GM23248 (cell line): Measurements from ENCODE around the gene POP7. TPM values are rescaled to one million over a fixed set of nuclear protein-coding genes. Genes with fewer than 3 reads are reported as not detected.
"Not testable (repeated sequence)": the region's sequence is repeated elsewhere in the genome, so short reads cannot be mapped to it uniquely, and the experiment has no call there.

Experiments
- DNase-seq: peaks from one replicate; pipeline ENCODE4 v3.0.0-alpha.2; 2015
- H2AFZ ChIP-seq: fragments of 200-600 bp; sonication (generic); 2 replicates; pipeline ENCODE4 v1.6.1; 2016; ENCODE audit warnings: antibody characterized with exemption
- H3F3A ChIP-seq: fragments of 200-600 bp; sonication (generic); 2 replicates; pipeline ENCODE4 v1.6.1; 2016; ENCODE audit warnings: mild to moderate bottlenecking, antibody characterized with exemption, mixed run types; ENCODE audit not compliant: insufficient read depth
- H3K27ac ChIP-seq: fragments of 200-600 bp; sonication (generic); 2 replicates; pipeline ENCODE4 v1.5.1; 2016; ENCODE audit warnings: mild to moderate bottlenecking
- H3K27me3 ChIP-seq: fragments of 200-600 bp; sonication (generic); replicated peaks from 2 replicates; pipeline ENCODE4 v1.6.1; 2016; ENCODE audit warnings: mild to moderate bottlenecking; ENCODE audit not compliant: insufficient read depth
- H3K36me3 ChIP-seq: fragments of 200-600 bp; sonication (generic); 2 replicates; pipeline ENCODE4 v1.6.1; 2016; ENCODE audit warnings: low read depth, mild to moderate bottlenecking
- H3K4me1 ChIP-seq: fragments of 200-600 bp; sonication (generic); 2 replicates; pipeline ENCODE4 v1.6.1; 2016; ENCODE audit warnings: mild to moderate bottlenecking; ENCODE audit not compliant: insufficient read depth
- H3K4me2 ChIP-seq: fragments of 200-600 bp; sonication (generic); one replicate; pipeline ENCODE4 v1.6.1; 2016; ENCODE audit warnings: mild to moderate bottlenecking; ENCODE audit not compliant: unreplicated experiment
- H3K4me3 ChIP-seq: fragments of 200-600 bp; sonication (generic); 2 replicates; pipeline ENCODE4 v1.5.1; 2016; ENCODE audit warnings: mild to moderate bottlenecking
- H3K79me2 ChIP-seq: fragments of 200-600 bp; sonication (generic); 2 replicates; pipeline ENCODE4 v1.6.1; 2016; ENCODE audit warnings: mild to moderate bottlenecking; ENCODE audit not compliant: insufficient read depth
- H3K9ac ChIP-seq: fragments of 200-600 bp; sonication (generic); 2 replicates; pipeline ENCODE4 v1.6.1; 2016; ENCODE audit warnings: mild to moderate bottlenecking
- H3K9me2 ChIP-seq: fragments of 200-600 bp; sonication (generic); 2 replicates; pipeline ENCODE4 v1.6.1; 2016; ENCODE audit warnings: mixed run types, mild to moderate bottlenecking, moderate library complexity; ENCODE audit not compliant: insufficient read depth
- H3K9me3 ChIP-seq: fragments of 200-600 bp; sonication (generic); one replicate; pipeline ENCODE4 v1.6.1; 2017; ENCODE audit warnings: low read depth
- H4K20me1 ChIP-seq: fragments of 200-600 bp; sonication (generic); 2 replicates; pipeline ENCODE4 v1.6.0; 2016; ENCODE audit not compliant: insufficient read depth
- EZH2 ChIP-seq: fragments of 200-600 bp; sonication (generic); IDR thresholded peaks from 2 replicates; pipeline ENCODE4 v1.6.1; 2018; ENCODE audit warnings: antibody characterized with exemption, mild to moderate bottlenecking; ENCODE audit not compliant: insufficient read depth, poor library complexity, severe bottlenecking
- EZH2phosphoT487 ChIP-seq: fragments of 200-600 bp; sonication (generic); IDR thresholded peaks from 2 replicates; pipeline ENCODE4 v1.6.1; 2018; ENCODE audit warnings: antibody characterized with exemption, moderate library complexity, mild to moderate bottlenecking, low read depth; ENCODE audit not compliant: insufficient read depth
- WGBS, 2 experiments: methylation state at CpG; one replicate each; pipeline ENCODE4 v1.1.6; 2015 to 2017; ENCODE audit warnings: low lambda C conversion rate in 2 of 2, low coverage in 1 of 2; ENCODE audit errors: missing lambda C conversion rate in 2 of 2; 5-methylcytosine and 5-hydroxymethylcytosine counted together
- in situ Hi-C: fragments of 300-500 bp; cut with MboI; formaldehyde crosslinking; loops from 2 replicates; pipeline ENCODE4 v1.15.0; 2020
- polyA plus RNA-seq: library from polyadenylated mRNA; unstranded; fragments of >200 nt; fragmentation: Nextera tagmentation; extraction: Ambion mirVana; gene quantifications from 2 replicates; pipeline ENCODE4 v1.2.1, GENCODE V29; 2016
- total RNA-seq: library from RNA; depleted of rRNA; stranded (reverse); fragments of >200 nt; shearing (Covaris generic); gene quantifications from 2 replicates; pipeline ENCODE4 v1.2.3, GENCODE V29; 2014

Gene POP7
- total and polyA plus RNA-seq, 2 experiments from 2014 or later = 31.3 to 63.4 TPM

DNA sequence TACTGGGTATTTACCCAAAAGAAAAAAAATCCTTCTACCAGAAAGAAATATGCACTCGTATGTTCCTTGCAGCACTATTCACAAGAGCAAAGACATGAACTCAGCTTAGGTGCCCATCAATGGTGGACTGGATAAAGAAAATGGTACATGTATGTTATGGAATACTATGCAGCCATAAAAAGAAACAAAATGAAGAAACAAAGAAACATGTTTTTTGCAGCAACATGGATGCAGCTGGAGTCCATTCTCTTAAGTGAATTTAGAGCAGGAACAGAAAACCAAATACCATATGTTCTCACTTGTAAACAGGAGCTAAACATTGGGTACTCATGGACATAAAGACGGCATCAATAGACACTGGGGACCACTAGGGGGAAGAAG, 37.9 kb upstream of the POP7 start:
- no peak overlapping the region for H3K4me2 ChIP-seq
- in situ Hi-C loops = no loop called here
- H3K27ac ChIP-seq = no peak overlapping the region
- H2AFZ ChIP-seq = no peak overlapping the region
- no peaks in the 10 kb centered on the region for H3K27me3 ChIP-seq
- H3K9me3 ChIP-seq = no peaks in the 10 kb centered on the region
- no peaks in the 10 kb centered on the region for H3K9me2 ChIP-seq
- no peak for DNase-seq
- no peaks in the 10 kb centered on the region for H3F3A ChIP-seq
- H4K20me1 ChIP-seq = no peaks in the 10 kb centered on the region
- no peaks in the 10 kb centered on the region for H3K36me3 ChIP-seq
- no peak overlapping the region for H3K4me3 ChIP-seq
- no peaks in the 10 kb centered on the region for H3K4me1 ChIP-seq
- no peak overlapping the region for H3K9ac ChIP-seq
- TF ChIP-seq EZH2 = no peak
- no peak for TF ChIP-seq EZH2phosphoT487
- no peaks in the 10 kb centered on the region for H3K79me2 ChIP-seq
- 46 to 52% methylated on average over 2 of the region's 2 CpGs for WGBS, 2 experiments

DNA sequence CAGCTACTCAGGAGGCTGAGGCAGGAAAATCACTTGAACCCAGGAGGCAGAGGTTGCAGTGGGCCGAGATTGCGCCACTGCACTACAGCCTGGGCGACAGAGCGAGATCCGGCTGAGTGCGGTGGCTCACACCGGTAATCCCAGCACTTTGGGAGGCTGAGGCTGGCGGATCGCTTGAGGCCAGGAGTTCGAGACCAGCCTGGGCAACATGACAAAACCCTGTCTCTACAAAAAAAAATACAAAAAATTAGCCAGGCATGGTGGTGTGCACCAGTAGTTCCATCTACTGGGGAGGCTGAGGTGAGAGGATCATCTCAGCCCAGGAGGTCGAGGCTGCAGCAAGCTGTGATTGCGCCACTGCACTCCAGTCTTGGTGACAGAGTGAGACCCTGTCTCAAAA, 36.8 kb upstream of the POP7 start:
- WGBS, 2 experiments = 89 to 92% methylated on average over 11 to 12 of the region's 12 CpGs

DNA sequence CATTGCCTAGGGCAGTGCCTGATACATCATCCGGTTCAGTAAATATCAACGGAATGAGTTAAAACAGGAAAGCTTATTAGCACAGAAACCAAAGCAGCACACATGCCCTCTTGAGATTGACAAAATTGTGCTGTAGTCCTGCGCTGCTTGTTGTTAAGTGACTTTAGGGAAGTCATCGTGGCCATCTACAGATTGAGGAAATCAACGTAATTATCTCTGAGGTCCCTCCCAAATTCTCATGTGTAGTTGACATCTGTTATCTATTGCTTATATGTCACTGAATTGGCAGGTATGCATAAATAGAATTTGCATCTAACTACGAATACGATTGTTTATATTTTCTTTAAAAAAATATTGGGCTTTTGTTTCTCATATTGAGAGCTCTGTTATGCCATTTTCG, 35.8 kb upstream of the POP7 start:
- Histone ChIP-seq H3K4me2 (no peak overlapping the region), H3K9ac (no peak overlapping the region), H3K4me1 (no peaks in the 10 kb centered on the region), H3K27me3 (no peaks in the 10 kb centered on the region), H3K9me2 (no peaks in the 10 kb centered on the region), H4K20me1 (no peaks in the 10 kb centered on the region), H3K27ac (no peak overlapping the region), H2AFZ (no peak overlapping the region), H3K4me3 (no peak overlapping the region), H3K36me3 (no peaks in the 10 kb centered on the region), H3K9me3 (no peaks in the 10 kb centered on the region), H3F3A (no peaks in the 10 kb centered on the region), H3K79me2 (peaks cover 13% of the 10 kb centered on the region)
- TF ChIP-seq EZH2phosphoT487 (no peak), EZH2 (no peak)
- DNase-seq = no peak
- WGBS, 2 experiments = 74% methylated on average over 8 of the region's 8 CpGs
- in situ Hi-C loops = no loop called here

More for the DNA sequence above, 36.8 kb upstream of the POP7 start:
- in situ Hi-C loops, H3K27me3 ChIP-seq, DNase-seq, H3K9ac ChIP-seq, H3K4me3 ChIP-seq, H3K79me2 ChIP-seq, H2AFZ ChIP-seq, H3K4me1 ChIP-seq, H3K36me3 ChIP-seq, H3K27ac ChIP-seq, H3K9me2 ChIP-seq, H3F3A ChIP-seq, H3K4me2 ChIP-seq, H3K9me3 ChIP-seq, H4K20me1 ChIP-seq: not testable (repeated sequence)

- H3K4me3 ChIP-seq = no peak overlapping the region
- in situ Hi-C loops = no loop called here
- H3K36me3 ChIP-seq = no peaks in the 10 kb centered on the region
- no peaks in the 10 kb centered on the region for H3K27me3 ChIP-seq
- no peak overlapping the region for H2AFZ ChIP-seq
- DNase-seq = no peak
- WGBS, 2 experiments = 80 to 84% methylated on average over 18 of the region's 18 CpGs
- H3K9me2 ChIP-seq = no peaks in the 10 kb centered on the region
- H4K20me1 ChIP-seq = no peaks in the 10 kb centered on the region
- no peaks in the 10 kb centered on the region for H3F3A ChIP-seq
- no peak overlapping the region for H3K9ac ChIP-seq
- H3K79me2 ChIP-seq = peaks cover 29% of the 10 kb centered on the region
- no peak overlapping the region for H3K4me2 ChIP-seq
- no peaks in the 10 kb centered on the region for H3K4me1 ChIP-seq
- H3K9me3 ChIP-seq = no peaks in the 10 kb centered on the region
- no peak overlapping the region for H3K27ac ChIP-seq
- TF ChIP-seq EZH2phosphoT487 = no peak
- TF ChIP-seq EZH2 = no peak
Observed at GRCh38 chr7:100671353-100672327, 34.3 kb upstream of the POP7 start.
